K562 (cell line): ENCODE results near the gene MMP28. TPM values are rescaled to one million over a fixed set of nuclear protein-coding genes. Genes with fewer than 3 reads are reported as not detected.

Experiments
- CHD7 ChIP-seq: fragments of 200-600 bp; sonication (generic); IDR thresholded peaks from one replicate; pipeline ENCODE4 v1.6.1; 2012; ENCODE audit warnings: mild to moderate bottlenecking, low read depth, low read length, inconsistent platforms
- FOXM1 ChIP-seq, 2 experiments: fragments of 450-650 bp in 1 of 2; sonication (generic) in 1 of 2; formaldehyde crosslinking in 1 of 2; IDR thresholded peaks; 2 replicates each; pipeline versions ENCODE4 v1.6.1 to v1.9.0; 2017 to 2022; ENCODE audit warnings: low read depth in 2 of 2, mild to moderate bottlenecking in 2 of 2, missing genetic modification reagents in 1 of 2, moderate library complexity in 1 of 2
- KDM5B ChIP-seq: fragments of 200-600 bp; sonication (generic); IDR thresholded peaks from 2 replicates; pipeline ENCODE4 v1.6.1; 2012; ENCODE audit warnings: low read depth, mild to moderate bottlenecking, moderate library complexity, low read length, control low read depth, inconsistent platforms; ENCODE audit not compliant: insufficient replicate concordance
- MYNN ChIP-seq, 2 experiments: sonication (generic); formaldehyde crosslinking in 1 of 2; IDR thresholded peaks; 2 replicates each; pipeline versions ENCODE4 v1.5.0 to v1.6.1; 2016 to 2020; ENCODE audit warnings: antibody characterized with exemption in 1 of 2, missing genetic modification reagents in 1 of 2
- POLR3G ChIP-seq: IDR thresholded peaks from 2 replicates; pipeline ENCODE4 v1.6.1; 2011; ENCODE audit not compliant: insufficient read length, insufficient replicate concordance; ENCODE audit errors: extremely low read depth
- RAD51 ChIP-seq: fragments of 450-650 bp; IDR thresholded peaks from 2 replicates; pipeline ENCODE4 v1.7.1; 2016; ENCODE audit warnings: low read depth, mild to moderate bottlenecking, borderline replicate concordance
- RBM15 ChIP-seq: fragments of 200-400 bp; formaldehyde crosslinking; IDR thresholded peaks from 2 replicates; pipeline ENCODE4 v1.6.1; 2018; ENCODE audit warnings: mild to moderate bottlenecking, low read length, moderate library complexity; ENCODE audit not compliant: insufficient read depth
- SIN3A ChIP-seq, 2 experiments: fragments of 150-350 bp in 1 of 2; IDR thresholded peaks; 2 replicates each; pipeline ENCODE4 v1.6.1; 2011 to 2016; ENCODE audit warnings: borderline replicate concordance in 2 of 2, low read depth in 2 of 2, low read length in 2 of 2, mild to moderate bottlenecking in 2 of 2, moderate library complexity in 2 of 2; ENCODE audit not compliant: control insufficient read depth in 1 of 2
- SNIP1 ChIP-seq: fragments of 450-650 bp; IDR thresholded peaks from 2 replicates; pipeline ENCODE4 v1.7.1; 2017; ENCODE audit warnings: low read depth, mild to moderate bottlenecking
- ZC3H4 ChIP-seq: sonication (generic); formaldehyde crosslinking; IDR thresholded peaks from 2 replicates; pipeline ENCODE4 v1.9.0; 2021; ENCODE audit warnings: missing genetic modification reagents, borderline replicate concordance
- ZNF253 ChIP-seq: fragments of 250-450 bp; sonication (Bioruptor Pico); conservative IDR thresholded peaks from 2 replicates; pipeline ENCODE4 v1.6.1; 2021; ENCODE audit warnings: mild to moderate bottlenecking
- ZNF696 ChIP-seq: fragments of 250-450 bp; sonication (Bioruptor Pico); conservative IDR thresholded peaks from 2 replicates; pipeline ENCODE4 v1.4.0; 2020; ENCODE audit warnings: mild to moderate bottlenecking, moderate library complexity
- polyA plus RNA-seq, 8 experiments: library from polyadenylated mRNA; depleted of rRNA in 4 of 8; stranded (reverse) in 5 of 8; unstranded in 3 of 8; fragments of >200 nt; fragmentation: Nextera tagmentation in 2 of 8; fragmentation: Illumina TruSeq in 1 of 8; extraction: Ambion mirVana in 2 of 8; extraction: Trizol in 1 of 8; gene quantifications; 2 replicates each; pipeline versions ENCODE4 v1.2.1 to v1.2.3, GENCODE V29; 2011 to 2014; ENCODE audit warnings: inconsistent platforms in 1 of 8, missing spikeins in 1 of 8
- total RNA-seq, 7 experiments: library from RNA; depleted of rRNA in 6 of 7; stranded (reverse); fragments of >200 nt in 6 of 7; fragmentation: Illumina TruSeq in 2 of 7; extraction: Trizol in 2 of 7; gene quantifications; 2 replicates each; pipeline versions ENCODE4 v1.2.1 to v1.2.3, GENCODE V29; 2011 to 2021; ENCODE audit warnings: low replicate concordance in 1 of 7
- TF ChIP-seq, protein P1 (sequence below): fragments of 450-650 bp; IDR thresholded peaks from 2 replicates; pipeline ENCODE4 v1.6.1; 2016; ENCODE audit warnings: missing biosample characterization, missing genetic modification characterization

MMP28 gene
- total and polyA plus RNA-seq, 9 of the 15 experiments (the other 6 are each of a cell fraction or from before 2014, with no cell fraction given), result not detected

GRCh38 chr17:35808240-35808961, 13.0 kb upstream of the MMP28 start (continued):
- no peak for TF ChIP-seq CHD7
- TF ChIP-seq ZC3H4 (CRISPR knock-in tag), result no peak
- TF ChIP-seq FOXM1 (IDR thresholded peaks at IDR 0.05; ENCODE audit: low read depth), result no peak
- no peak for TF ChIP-seq FOXM1 (CRISPR knock-in tag; IDR thresholded peaks at IDR 0.05; ENCODE audit: low read depth)
- TF ChIP-seq POLR3G, result no peak
- no peak for TF ChIP-seq ZNF696
- TF ChIP-seq SNIP1, result no peak
- TF ChIP-seq KDM5B, result no peak
- no peak for TF ChIP-seq ZNF253 (CRISPR knock-in tag)
- TF ChIP-seq MYNN (IDR thresholded peaks at IDR 0.05), result no peak
- no peak for TF ChIP-seq MYNN (CRISPR knock-in tag; IDR thresholded peaks at IDR 0.05)
- no peak for TF ChIP-seq SIN3A (IDR thresholded peaks at IDR 0.05; ENCODE audit: borderline replicate concordance in 2 of 2, control insufficient read depth in 1 of 2, low read depth in 2 of 2, low read length in 2 of 2)
- no peak for TF ChIP-seq RAD51
- TF ChIP-seq RBM15, result no peak
- TF ChIP-seq, protein P1, sequence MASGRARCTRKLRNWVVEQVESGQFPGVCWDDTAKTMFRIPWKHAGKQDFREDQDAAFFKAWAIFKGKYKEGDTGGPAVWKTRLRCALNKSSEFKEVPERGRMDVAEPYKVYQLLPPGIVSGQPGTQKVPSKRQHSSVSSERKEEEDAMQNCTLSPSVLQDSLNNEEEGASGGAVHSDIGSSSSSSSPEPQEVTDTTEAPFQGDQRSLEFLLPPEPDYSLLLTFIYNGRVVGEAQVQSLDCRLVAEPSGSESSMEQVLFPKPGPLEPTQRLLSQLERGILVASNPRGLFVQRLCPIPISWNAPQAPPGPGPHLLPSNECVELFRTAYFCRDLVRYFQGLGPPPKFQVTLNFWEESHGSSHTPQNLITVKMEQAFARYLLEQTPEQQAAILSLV (tag), result no peak
